Activated CD4-positive, alpha-beta T cell treated with anti-CD3 and anti-CD28 coated beads, Interleukin-2, Interleukin-4, amounts not matched to agents 100 ng/mL and 50 ng/mL, durations not matched to agents 16 hours and 8 hours (primary cell): ENCODE measurements around the gene MAZ.
"Not testable (repeated sequence)": the region's sequence is repeated elsewhere in the genome, so short reads cannot be mapped to it uniquely, and the experiment has no call there.

Source experiments
- DNase-seq: peaks from one replicate; pipeline ENCODE4 v3.0.0-alpha.2; 2020; ENCODE audit warnings: low spot score

Gene MAZ

GRCh38 chr16:29784901-29785500, 21.3 kb upstream of the MAZ start:
- peak; percentile 76 for DNase-seq

GRCh38 chr16:29787155-29787554, 19.2 kb upstream of the MAZ start:
- DNase-seq: not testable (repeated sequence)

- no peak for DNase-seq
Measured at GRCh38 chr16:29789775-29790182, 16.6 kb upstream of the MAZ start.

GRCh38 chr16:29790183-29790948, 16.0 kb upstream of the MAZ start, which contains the start of gene KIF22:
KIF22 (plus strand) TSS chr16:29790751; CDS start chr16:29790760, 9 bp downstream.
- DNase-seq: peak; percentile 100

GRCh38 chr16:29790949-29791844, 15.1 kb upstream of the MAZ start:
- no peak for DNase-seq

GRCh38 chr16:29791845-29792807, 14.2 kb upstream of the MAZ start:
- DNase-seq: no peak

- DNase-seq: not testable (repeated sequence)
Measured at GRCh38 chr16:29793153-29793552, 13.2 kb upstream of the MAZ start.

- DNase-seq: no peak
Measured at GRCh38 chr16:29794231-29794710, 12.1 kb upstream of the MAZ start.

- DNase-seq: no peak
Measured at GRCh38 chr16:29802416-29802935, 3.9 kb upstream of the MAZ start.

GRCh38 chr16:29804020-29804419, 2.3 kb upstream of the MAZ start:
- no peak for DNase-seq

GRCh38 chr16:29804455-29805231, 1.7 kb upstream of the MAZ start:
- DNase-seq: no peak

- peak; percentile 97 for DNase-seq
Measured at GRCh38 chr16:29805232-29806098, 864 bp upstream of the MAZ start.

GRCh38 chr16:29806641-29807425, 504 bp downstream of the MAZ start:
- peak; percentile 65 for DNase-seq

- DNase-seq: peak; percentile 93
Measured at GRCh38 chr16:29807426-29808218, 1.3 kb downstream of the MAZ start.

- no peak for DNase-seq
Measured at GRCh38 chr16:29808219-29808900, 2.0 kb downstream of the MAZ start.

- no peak for DNase-seq
Measured at GRCh38 chr16:29809031-29809747, 2.9 kb downstream of the MAZ start.
